ENCODE measurements around the gene HOXB13.

The HOXB13 gene

GRCh38 chr17:48704361-48705248 lies 23.9 kb downstream of the HOXB13 start:
- DNase-seq, result no peak

GRCh38 chr17:48701864-48702532 lies 26.6 kb downstream of the HOXB13 start:
- DNase-seq, result no peak

- no peak for DNase-seq
Observed at GRCh38 chr17:48693178-48693577, 35.4 kb downstream of the HOXB13 start.

- no peak for DNase-seq
Observed at GRCh38 chr17:48692049-48692448, 36.5 kb downstream of the HOXB13 start.

GRCh38 chr17:48690655-48691054 lies 37.9 kb downstream of the HOXB13 start:
- no peak for DNase-seq

- no peak for DNase-seq
Observed at GRCh38 chr17:48681609-48682008, 46.9 kb downstream of the HOXB13 start.

GRCh38 chr17:48679385-48680096 lies 49.0 kb downstream of the HOXB13 start:
- DNase-seq, result no peak

- DNase-seq, result peak; percentile 5 to 32
Observed at GRCh38 chr17:48678141-48678971, 50.2 kb downstream of the HOXB13 start.

- no peak for DNase-seq
Observed at GRCh38 chr17:48676963-48677558, 51.5 kb downstream of the HOXB13 start.
